Sigmoid colon (tissue), 4 donors: Measurements from ENCODE around the gene TRPM3.

Source experiments
- EP300 ChIP-seq, 4 donors: sonication (generic); formaldehyde crosslinking; IDR thresholded peaks; one replicate each; pipeline ENCODE4 v1.6.1; 2017; ENCODE audit warnings: antibody characterized with exemption in 4 of 4
- POLR2A ChIP-seq, 2 donors: fragments of 450-650 bp; IDR thresholded peaks; one replicate each; pipeline ENCODE4 v1.6.1; 2016; ENCODE audit warnings: antibody characterized with exemption in 2 of 2, mild to moderate bottlenecking in 2 of 2, moderate library complexity in 2 of 2
- POLR2AphosphoS5 ChIP-seq, 4 donors: sonication (generic); formaldehyde crosslinking; IDR thresholded peaks; one replicate each; pipeline ENCODE4 v1.6.1; 2017; ENCODE audit warnings: antibody characterized with exemption in 4 of 4
- TF ChIP-seq, protein P1 (sequence below), 4 experiments: fragments of 450-650 bp in 3 of 4; fragments of 200-600 bp in 1 of 4; IDR thresholded peaks; one replicate each; pipeline ENCODE4 v1.5.1; 2016 to 2019; ENCODE audit warnings: antibody characterized with exemption in 4 of 4, mild to moderate bottlenecking in 3 of 4, moderate library complexity in 2 of 4

DNA sequence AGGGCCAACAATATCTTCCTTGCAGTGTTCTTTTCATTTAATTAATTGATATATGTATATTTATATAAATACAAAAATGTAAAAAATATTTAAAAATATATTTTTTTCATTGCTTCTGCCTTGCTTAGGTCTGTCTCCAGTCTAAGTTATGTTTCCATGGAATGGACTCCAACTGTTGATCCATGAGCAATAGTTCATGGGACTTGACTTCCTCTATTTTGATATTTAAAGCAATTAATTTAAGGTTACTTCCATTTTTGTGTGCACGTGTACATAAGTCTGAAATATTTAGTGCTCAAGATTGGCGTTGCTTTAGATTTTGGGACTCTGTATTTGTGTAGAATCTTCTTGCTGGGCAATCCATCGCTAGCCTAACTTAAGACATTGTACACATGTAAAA, 551.6 kb downstream of the TRPM3 start:
- TF ChIP-seq, protein P1, sequence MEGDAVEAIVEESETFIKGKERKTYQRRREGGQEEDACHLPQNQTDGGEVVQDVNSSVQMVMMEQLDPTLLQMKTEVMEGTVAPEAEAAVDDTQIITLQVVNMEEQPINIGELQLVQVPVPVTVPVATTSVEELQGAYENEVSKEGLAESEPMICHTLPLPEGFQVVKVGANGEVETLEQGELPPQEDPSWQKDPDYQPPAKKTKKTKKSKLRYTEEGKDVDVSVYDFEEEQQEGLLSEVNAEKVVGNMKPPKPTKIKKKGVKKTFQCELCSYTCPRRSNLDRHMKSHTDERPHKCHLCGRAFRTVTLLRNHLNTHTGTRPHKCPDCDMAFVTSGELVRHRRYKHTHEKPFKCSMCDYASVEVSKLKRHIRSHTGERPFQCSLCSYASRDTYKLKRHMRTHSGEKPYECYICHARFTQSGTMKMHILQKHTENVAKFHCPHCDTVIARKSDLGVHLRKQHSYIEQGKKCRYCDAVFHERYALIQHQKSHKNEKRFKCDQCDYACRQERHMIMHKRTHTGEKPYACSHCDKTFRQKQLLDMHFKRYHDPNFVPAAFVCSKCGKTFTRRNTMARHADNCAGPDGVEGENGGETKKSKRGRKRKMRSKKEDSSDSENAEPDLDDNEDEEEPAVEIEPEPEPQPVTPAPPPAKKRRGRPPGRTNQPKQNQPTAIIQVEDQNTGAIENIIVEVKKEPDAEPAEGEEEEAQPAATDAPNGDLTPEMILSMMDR (IDR thresholded peaks at IDR 0.05) = no peak
- no peak for TF ChIP-seq EP300 (IDR thresholded peaks at IDR 0.05)
- no peak for TF ChIP-seq POLR2A (IDR thresholded peaks at IDR 0.05)
- no peak for TF ChIP-seq POLR2AphosphoS5 (IDR thresholded peaks at IDR 0.05)
